Lower lobe of right lung (tissue), 2 donors: ENCODE measurements around the gene LRRC2. TPM values are rescaled to one million over a fixed set of nuclear protein-coding genes. Genes with fewer than 3 reads are reported as not detected.
"Not testable (repeated sequence)": the region's sequence is repeated elsewhere in the genome, so short reads cannot be mapped to it uniquely, and the experiment has no call there.

Experiments used
- ATAC-seq, 2 donors: fragments of 200-7000 bp; cut with Tn5 transposase; one replicate each; pipeline ENCODE4 v1.9.1; 2020 to 2022; ENCODE audit warnings: mild to moderate bottlenecking in 2 of 2, moderate library complexity in 2 of 2
- DNase-seq: peaks from one replicate; pipeline ENCODE4 v3.0.0-alpha.2; 2020
- H3K27ac ChIP-seq: fragments of 200-600 bp; one replicate; pipeline ENCODE4 v1.8.0; 2022
- H3K27me3 ChIP-seq: fragments of 200-600 bp; one replicate; pipeline ENCODE4 v1.8.0; 2022; ENCODE audit warnings: low read depth
- H3K36me3 ChIP-seq: fragments of 200-600 bp; one replicate; pipeline ENCODE4 v1.8.0; 2022; ENCODE audit warnings: mild to moderate bottlenecking
- H3K4me1 ChIP-seq: fragments of 200-600 bp; one replicate; pipeline ENCODE4 v1.8.0; 2022
- H3K4me3 ChIP-seq: fragments of 200-600 bp; one replicate; pipeline ENCODE4 v1.8.0; 2022; ENCODE audit warnings: mild to moderate bottlenecking
- H3K9me3 ChIP-seq: fragments of 200-600 bp; one replicate; pipeline ENCODE4 v1.8.0; 2022
- CTCF ChIP-seq: fragments of 200-600 bp; IDR thresholded peaks from one replicate; pipeline ENCODE4 v1.8.0; 2022; ENCODE audit warnings: antibody characterized with exemption, mild to moderate bottlenecking
- intact Hi-C: fragments of 100-400 bp; cut with DNase I; formaldehyde crosslinking; loops from one replicate; pipeline ENCODE4 v1.11.0; 2022
- total RNA-seq: library from RNA; stranded (reverse); fragmentation: NEBNext Ultra II Directional; extraction: Animal tissue kit (Norgen Biotek cat#: 25700); gene quantifications from one replicate; pipeline ENCODE4 v1.2.1, GENCODE V29; 2021
- donor health status: DM: no; HTN: yes; CAD: no; lungs with severe emphysema.

Gene LRRC2
- total RNA-seq, 1 donor from 2014 or later: 1.2 TPM

- Histone ChIP-seq H3K9me3 (no peaks in the 10 kb centered on the region), H3K4me1 (peaks cover 8% of the 10 kb centered on the region), H3K27ac (no peak overlapping the region), H3K27me3 (peaks cover 14% of the 10 kb centered on the region), H3K36me3 (no peaks in the 10 kb centered on the region), H3K4me3 (no peak overlapping the region)
- no peak for TF ChIP-seq CTCF
- DNase-seq (no peak), ATAC-seq (no peak)
- intact Hi-C loops: no loop called here
These were observed 13.1 kb upstream of the LRRC2 start for GRCh38 chr3:46578973-46579755.

- H3K36me3 ChIP-seq, H3K4me1 ChIP-seq, H3K27ac ChIP-seq, ATAC-seq, H3K4me3 ChIP-seq, DNase-seq, intact Hi-C loops, H3K9me3 ChIP-seq: not testable (repeated sequence)
- peaks cover 14% of the 10 kb centered on the region for H3K27me3 ChIP-seq
These were observed 11.6 kb upstream of the LRRC2 start for GRCh38 chr3:46577580-46578249.

- no peak for TF ChIP-seq CTCF
- no peak for DNase-seq
- no peak overlapping the region for H3K27ac ChIP-seq
These were observed 10.8 kb upstream of the LRRC2 start for GRCh38 chr3:46576879-46577278.

GRCh38 chr3:46576386-46576785 lies 10.3 kb upstream of the LRRC2 start:
- DNase-seq (no peak), ATAC-seq (no peak)
- no peaks in the 10 kb centered on the region for H3K36me3 ChIP-seq
- no peak for TF ChIP-seq CTCF
- no peaks in the 10 kb centered on the region for H3K9me3 ChIP-seq
- peaks cover 14% of the 10 kb centered on the region for H3K27me3 ChIP-seq
- peaks cover 8% of the 10 kb centered on the region for H3K4me1 ChIP-seq
- no peak overlapping the region for H3K4me3 ChIP-seq
- intact Hi-C loops: no loop called here
- no peak overlapping the region for H3K27ac ChIP-seq

More at GRCh38 chr3:46576879-46577278, 10.8 kb upstream of the LRRC2 start:
- no peaks in the 10 kb centered on the region for H3K36me3 ChIP-seq
- H3K4me3 ChIP-seq: no peak overlapping the region
- peak; percentile 51 to 69 for ATAC-seq
- peaks cover 14% of the 10 kb centered on the region for H3K27me3 ChIP-seq
- intact Hi-C loops: no loop called here
- no peaks in the 10 kb centered on the region for H3K9me3 ChIP-seq
- H3K4me1 ChIP-seq: peaks cover 8% of the 10 kb centered on the region

GRCh38 chr3:46575577-46576222 lies 9.6 kb upstream of the LRRC2 start:
- Histone ChIP-seq H3K27me3 (peaks cover 14% of the 10 kb centered on the region), H3K27ac (no peak overlapping the region), H3K4me1 (peaks cover 8% of the 10 kb centered on the region), H3K4me3 (no peak overlapping the region), H3K36me3 (no peaks in the 10 kb centered on the region), H3K9me3 (no peaks in the 10 kb centered on the region)
- DNase-seq: no peak
- intact Hi-C loops: no loop called here
- no peak for TF ChIP-seq CTCF
- ATAC-seq: no peak
